HepG2 (cell line): Measurements from ENCODE around the gene PIK3C3. TPM values are rescaled to one million over a fixed set of nuclear protein-coding genes. Genes with fewer than 3 reads are reported as not detected.

ENCODE experiments used
- ATF7-NPFF ChIP-seq: sonication (generic); formaldehyde crosslinking; IDR thresholded peaks from 2 replicates; pipeline ENCODE4 v1.8.1; 2023; ENCODE audit warnings: mild to moderate bottlenecking, low read depth, missing genetic modification reagents, moderate library complexity
- BHLHE40 ChIP-seq: IDR thresholded peaks from 2 replicates; pipeline ENCODE4 v1.6.1; 2011; ENCODE audit warnings: low read length, improper control_type of control experiment
- CBX5 ChIP-seq: sonication (generic); formaldehyde crosslinking; IDR thresholded peaks from 2 replicates; pipeline ENCODE4 v1.4.0; 2020; ENCODE audit warnings: missing genetic modification reagents, borderline replicate concordance
- DMTF1 ChIP-seq: sonication (generic); formaldehyde crosslinking; IDR thresholded peaks from 2 replicates; pipeline ENCODE4 v1.4.0; 2020; ENCODE audit warnings: mild to moderate bottlenecking, missing genetic modification reagents
- EHMT2 ChIP-seq: fragments of 200-600 bp; sonication (generic); IDR thresholded peaks from 2 replicates; pipeline ENCODE4 v1.7.0; 2017; ENCODE audit warnings: antibody characterized with exemption, low read depth, low read length, borderline replicate concordance
- FIP1L1 ChIP-seq: fragments of 200-400 bp; formaldehyde crosslinking; IDR thresholded peaks from 2 replicates; pipeline ENCODE4 v1.6.1; 2018; ENCODE audit warnings: low read depth, mild to moderate bottlenecking, low read length, moderate library complexity, borderline replicate concordance; ENCODE audit not compliant: insufficient read depth
- FOSL2 ChIP-seq: sonication (generic); formaldehyde crosslinking; IDR thresholded peaks from 2 replicates; pipeline ENCODE4 v1.4.0; 2020; ENCODE audit warnings: missing genetic modification reagents
- JUND ChIP-seq: sonication (generic); formaldehyde crosslinking; IDR thresholded peaks from 2 replicates; pipeline ENCODE4 v1.8.0; 2022; ENCODE audit warnings: mild to moderate bottlenecking, missing genetic modification reagents
- KAT7 ChIP-seq: IDR thresholded peaks from 2 replicates; pipeline ENCODE4 v1.6.1; 2018; ENCODE audit warnings: borderline replicate concordance, missing compliant biosample characterization
- MED1 ChIP-seq: sonication (generic); formaldehyde crosslinking; IDR thresholded peaks from 2 replicates; pipeline ENCODE4 v1.4.0; 2020; ENCODE audit warnings: missing genetic modification reagents
- NCOA2 ChIP-seq: sonication (generic); formaldehyde crosslinking; IDR thresholded peaks from 2 replicates; pipeline ENCODE4 v1.8.0; 2022; ENCODE audit warnings: inconsistent platforms
- NFIC ChIP-seq: IDR thresholded peaks from 2 replicates; pipeline ENCODE4 v1.6.1; 2012; ENCODE audit warnings: mild to moderate bottlenecking, low read length, inconsistent platforms
- REPIN1 ChIP-seq: sonication (generic); formaldehyde crosslinking; IDR thresholded peaks from 2 replicates; pipeline ENCODE4 v1.8.0; 2022; ENCODE audit warnings: missing genetic modification reagents, low read depth, mild to moderate bottlenecking, borderline replicate concordance
- SATB2 ChIP-seq: sonication (generic); formaldehyde crosslinking; IDR thresholded peaks from 2 replicates; pipeline ENCODE4 v1.5.0; 2020; ENCODE audit warnings: missing genetic modification reagents
- ZBTB44 ChIP-seq: sonication (generic); formaldehyde crosslinking; IDR thresholded peaks from 2 replicates; pipeline ENCODE4 v1.4.0; 2020; ENCODE audit warnings: missing genetic modification reagents
- ZNF562 ChIP-seq: sonication (generic); formaldehyde crosslinking; IDR thresholded peaks from 2 replicates; pipeline ENCODE4 v1.8.0; 2022; ENCODE audit warnings: missing genetic modification reagents, borderline replicate concordance
- ZNF564 ChIP-seq: sonication (generic); formaldehyde crosslinking; IDR thresholded peaks from 2 replicates; pipeline ENCODE4 v1.8.1; 2023; ENCODE audit warnings: mild to moderate bottlenecking, missing genetic modification reagents
- ZNF737 ChIP-seq: sonication (generic); formaldehyde crosslinking; IDR thresholded peaks from 2 replicates; pipeline ENCODE4 v1.5.0; 2020; ENCODE audit warnings: missing genetic modification reagents, mild to moderate bottlenecking, borderline replicate concordance
- ZNF75D ChIP-seq: sonication (generic); formaldehyde crosslinking; IDR thresholded peaks from 2 replicates; pipeline ENCODE4 v1.8.1; 2023; ENCODE audit warnings: missing genetic modification reagents, mild to moderate bottlenecking, borderline replicate concordance
- ZSCAN25 ChIP-seq: sonication (generic); formaldehyde crosslinking; IDR thresholded peaks from 2 replicates; pipeline ENCODE4 v1.8.0; 2022; ENCODE audit warnings: mild to moderate bottlenecking, missing genetic modification reagents
- polyA plus RNA-seq, 8 experiments: library from polyadenylated mRNA; depleted of rRNA in 3 of 8; stranded (reverse) in 7 of 8; unstranded in 1 of 8; fragments of >200 nt; fragmentation: Illumina TruSeq in 4 of 8; extraction: Trizol in 4 of 8; gene quantifications; 2 replicates each; pipeline versions ENCODE4 v1.2.1 to v1.2.3, GENCODE V29; 2011 to 2016; ENCODE audit warnings: low read depth in 4 of 8, missing spikeins in 1 of 8, mixed read lengths in 1 of 8; ENCODE audit not compliant: insufficient read depth in 1 of 8
- total RNA-seq, 5 experiments: library from RNA; depleted of rRNA; stranded (reverse); fragments of >200 nt; fragmentation: Illumina TruSeq; extraction: Trizol; gene quantifications; 2 replicates each; pipeline ENCODE4 v1.2.3, GENCODE V29; 2016; ENCODE audit warnings: low read depth in 1 of 5
- TF ChIP-seq, protein P1 (sequence below): IDR thresholded peaks from 2 replicates; pipeline ENCODE4 v1.6.1; 2016; ENCODE audit warnings: missing compliant biosample characterization, missing genetic modification reagents, borderline replicate concordance
- TF ChIP-seq, protein P2 (sequence below), 2 experiments: sonication (generic) in 1 of 2; formaldehyde crosslinking in 1 of 2; IDR thresholded peaks; 2 replicates each; pipeline versions ENCODE4 v1.5.1 to v1.6.1; 2011 to 2020; ENCODE audit warnings: borderline replicate concordance in 1 of 2, low read depth in 1 of 2, low read length in 1 of 2, mild to moderate bottlenecking in 1 of 2, missing genetic modification reagents in 1 of 2, moderate library complexity in 1 of 2

PIK3C3 gene
- total and polyA plus RNA-seq, 2 of the 13 experiments (the other 11 are each of a cell fraction or from before 2014, with no cell fraction given) = 42.8 to 46.4 TPM

DNA sequence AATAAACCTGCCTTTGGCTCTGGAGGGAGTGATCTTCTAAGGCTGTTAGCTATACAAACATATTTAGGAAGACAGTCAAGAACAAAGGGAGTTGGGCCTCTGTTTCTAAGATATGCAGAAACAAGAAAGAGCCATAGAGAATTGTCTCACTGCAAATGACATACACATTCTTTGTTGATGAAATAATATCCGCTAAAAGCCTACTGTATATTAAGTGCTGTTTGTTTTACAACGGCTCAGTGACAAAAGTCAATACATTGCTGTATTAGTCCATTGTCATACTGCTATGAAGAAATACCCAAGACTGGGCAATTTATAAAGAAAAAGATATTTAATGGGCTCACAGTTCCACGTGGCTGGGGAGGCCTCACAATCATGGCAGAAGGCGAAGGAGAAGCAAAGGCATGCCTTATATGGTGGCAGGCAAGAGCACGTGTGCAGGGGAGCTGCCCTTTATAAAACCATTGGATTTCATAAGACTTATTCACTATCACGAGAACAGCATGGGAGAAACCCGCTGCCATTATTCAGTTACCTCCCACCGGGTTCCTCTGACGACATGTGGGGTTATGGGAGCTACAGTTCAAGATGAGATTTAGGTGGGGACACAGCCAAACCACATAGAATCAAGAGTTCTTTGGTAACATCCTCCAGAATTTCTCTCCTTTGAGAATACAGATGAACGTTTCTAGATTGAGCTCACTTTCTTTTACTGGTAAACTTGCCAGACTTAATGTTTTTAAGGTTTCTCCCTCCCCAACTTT is 157.8 kb downstream of the PIK3C3 start (continued):
- TF ChIP-seq ZNF737 (CRISPR knock-in tag) (no peak), NCOA2 (CRISPR knock-in tag) (peak; percentile 48; the same call in 1 of the 2 replicates), ZNF562 (CRISPR knock-in tag) (no peak), FIP1L1 (no peak), ZNF564 (CRISPR knock-in tag) (peak; percentile 84; the same call in 1 of the 2 replicates), FOSL2 (CRISPR knock-in tag) (peak; percentile 61), ATF7-NPFF (no peak), DMTF1 (no peak), ZBTB44 (CRISPR knock-in tag) (no peak), JUND (CRISPR knock-in tag) (peak; percentile 64; the same call in 1 of the 2 replicates), SATB2 (CRISPR knock-in tag) (no peak), REPIN1 (CRISPR knock-in tag) (no peak), KAT7 (CRISPR knock-in tag) (no peak), EHMT2 (peak; percentile 57; the same call in 1 of the 2 replicates), BHLHE40 (peak; percentile 10; the same call in 1 of the 2 replicates), MED1 (CRISPR knock-in tag) (0 out of 2 replicates have a peak, but pooled peaks have one; percentile 32), ZSCAN25 (CRISPR knock-in tag) (no peak), ZNF75D (CRISPR knock-in tag) (no peak), CBX5 (CRISPR knock-in tag) (no peak), NFIC (peak; percentile 30; the same call in 1 of the 2 replicates)
- TF ChIP-seq, protein P1, sequence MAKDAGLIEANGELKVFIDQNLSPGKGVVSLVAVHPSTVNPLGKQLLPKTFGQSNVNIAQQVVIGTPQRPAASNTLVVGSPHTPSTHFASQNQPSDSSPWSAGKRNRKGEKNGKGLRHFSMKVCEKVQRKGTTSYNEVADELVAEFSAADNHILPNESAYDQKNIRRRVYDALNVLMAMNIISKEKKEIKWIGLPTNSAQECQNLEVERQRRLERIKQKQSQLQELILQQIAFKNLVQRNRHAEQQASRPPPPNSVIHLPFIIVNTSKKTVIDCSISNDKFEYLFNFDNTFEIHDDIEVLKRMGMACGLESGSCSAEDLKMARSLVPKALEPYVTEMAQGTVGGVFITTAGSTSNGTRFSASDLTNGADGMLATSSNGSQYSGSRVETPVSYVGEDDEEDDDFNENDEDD (CRISPR knock-in tag) = no peak
- TF ChIP-seq, protein P2, sequence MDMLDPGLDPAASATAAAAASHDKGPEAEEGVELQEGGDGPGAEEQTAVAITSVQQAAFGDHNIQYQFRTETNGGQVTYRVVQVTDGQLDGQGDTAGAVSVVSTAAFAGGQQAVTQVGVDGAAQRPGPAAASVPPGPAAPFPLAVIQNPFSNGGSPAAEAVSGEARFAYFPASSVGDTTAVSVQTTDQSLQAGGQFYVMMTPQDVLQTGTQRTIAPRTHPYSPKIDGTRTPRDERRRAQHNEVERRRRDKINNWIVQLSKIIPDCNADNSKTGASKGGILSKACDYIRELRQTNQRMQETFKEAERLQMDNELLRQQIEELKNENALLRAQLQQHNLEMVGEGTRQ (IDR thresholded peaks at IDR 0.05; ENCODE audit: low read depth, low read length) = no peak
- TF ChIP-seq, protein P2 (CRISPR knock-in tag; IDR thresholded peaks at IDR 0.05; ENCODE audit: borderline replicate concordance) = no peak
